NCI-H1105 (cell line): ENCODE data around the gene GIPR.
"Not testable (repeated sequence)": the region's sequence is repeated elsewhere in the genome, so short reads cannot be mapped to it uniquely, and the experiment has no call there.

Source experiments
- DNase-seq: peaks from one replicate; lab custom pipeline; 2025; lab: John Stamatoyannopoulos, UW

The GIPR gene

DNA sequence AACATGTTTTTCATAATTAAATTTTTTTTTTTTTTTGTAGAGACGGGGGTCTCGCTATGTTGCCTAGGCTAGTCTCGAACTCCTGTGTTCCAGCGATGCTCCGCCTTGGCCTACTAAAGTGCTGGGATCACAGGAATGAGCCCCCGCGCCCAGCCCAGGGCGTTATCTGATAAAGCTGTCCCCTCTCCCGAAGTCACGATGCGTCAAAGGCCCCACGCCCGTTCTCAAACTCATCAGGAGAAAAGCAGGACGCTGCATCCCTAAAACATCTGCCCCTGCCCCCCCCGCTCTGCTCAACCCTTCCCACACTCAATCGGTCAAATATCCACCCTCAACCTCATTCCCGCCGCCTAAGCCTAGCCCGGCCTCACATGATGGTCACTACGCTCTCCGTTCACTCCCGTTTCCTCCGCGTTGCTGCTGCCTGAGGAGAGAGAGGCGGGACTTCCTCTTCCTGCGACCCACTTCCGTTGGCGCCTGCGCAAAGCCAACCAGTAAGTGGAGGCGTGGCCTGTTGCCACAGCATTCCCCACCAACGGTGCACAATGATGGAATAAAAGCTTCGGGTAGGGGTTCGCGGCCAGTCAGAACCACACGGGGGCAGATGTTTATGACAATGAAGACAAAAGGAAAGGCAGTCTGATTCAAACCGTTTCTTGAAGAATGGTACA, 23.6 kb downstream of the GIPR start, which contains the start of gene SNRPD2:
SNRPD2 (minus strand) TSS at position 438 of the 671 bp plus-strand sequence; CDS start at position 373, 65 bp downstream.
- peak; percentile 94 for DNase-seq

DNA sequence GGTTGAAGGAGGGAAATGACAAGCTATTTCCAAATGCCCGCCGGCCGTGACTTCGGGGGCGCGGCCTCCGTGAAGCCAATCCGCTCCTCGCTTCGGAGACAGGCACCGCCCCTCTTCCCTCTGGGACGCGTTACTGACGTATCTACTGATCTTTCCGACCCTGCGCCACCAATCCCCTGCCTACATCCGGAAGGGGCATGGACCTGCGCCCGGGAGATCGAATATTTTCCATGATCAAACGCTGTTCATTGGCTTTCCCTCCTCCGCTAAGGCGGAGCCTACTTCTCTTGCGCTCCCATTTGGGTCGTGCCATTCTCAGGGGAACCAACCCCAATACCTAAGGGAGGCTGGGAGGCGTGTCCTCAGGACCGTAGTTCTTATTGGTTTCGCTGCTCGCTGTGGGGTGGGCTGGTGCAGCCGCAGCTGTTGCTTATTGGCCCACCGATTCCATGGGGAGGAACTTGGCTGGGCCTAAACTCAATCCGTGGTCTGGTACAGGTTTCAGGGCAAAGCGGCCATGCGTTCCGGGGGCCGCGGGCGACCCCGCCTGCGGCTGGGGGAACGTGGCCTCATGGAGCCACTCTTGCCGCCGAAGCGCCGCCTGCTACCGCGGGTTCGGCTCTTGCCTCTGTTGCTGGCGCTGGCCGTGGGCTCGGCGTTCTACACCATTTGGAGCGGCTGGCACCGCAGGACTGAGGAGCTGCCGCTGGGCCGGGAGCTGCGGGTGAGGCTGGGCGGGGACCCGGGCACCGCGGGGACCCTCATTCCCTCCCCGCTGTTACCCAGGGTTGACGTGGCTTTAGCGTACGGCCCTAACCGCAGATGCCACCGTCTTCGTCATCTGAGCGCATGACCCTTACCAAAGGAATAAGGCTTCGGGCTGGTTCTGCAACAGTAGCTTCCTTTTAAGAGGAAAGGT, 24.4 kb downstream of the GIPR start, which contains the start of gene QPCTL:
QPCTL (plus strand) TSS at position 480 of the 919 bp plus-strand sequence; CDS start at position 518, 38 bp downstream.
- peak; percentile 100 for DNase-seq

GRCh38 chr19:45693106-45693788, 25.2 kb downstream of the GIPR start:
- peak; percentile 48 for DNase-seq

GRCh38 chr19:45701676-45702075, 33.7 kb downstream of the GIPR start:
- no peak for DNase-seq

GRCh38 chr19:45705115-45705514, 37.1 kb downstream of the GIPR start:
- no peak for DNase-seq

DNA sequence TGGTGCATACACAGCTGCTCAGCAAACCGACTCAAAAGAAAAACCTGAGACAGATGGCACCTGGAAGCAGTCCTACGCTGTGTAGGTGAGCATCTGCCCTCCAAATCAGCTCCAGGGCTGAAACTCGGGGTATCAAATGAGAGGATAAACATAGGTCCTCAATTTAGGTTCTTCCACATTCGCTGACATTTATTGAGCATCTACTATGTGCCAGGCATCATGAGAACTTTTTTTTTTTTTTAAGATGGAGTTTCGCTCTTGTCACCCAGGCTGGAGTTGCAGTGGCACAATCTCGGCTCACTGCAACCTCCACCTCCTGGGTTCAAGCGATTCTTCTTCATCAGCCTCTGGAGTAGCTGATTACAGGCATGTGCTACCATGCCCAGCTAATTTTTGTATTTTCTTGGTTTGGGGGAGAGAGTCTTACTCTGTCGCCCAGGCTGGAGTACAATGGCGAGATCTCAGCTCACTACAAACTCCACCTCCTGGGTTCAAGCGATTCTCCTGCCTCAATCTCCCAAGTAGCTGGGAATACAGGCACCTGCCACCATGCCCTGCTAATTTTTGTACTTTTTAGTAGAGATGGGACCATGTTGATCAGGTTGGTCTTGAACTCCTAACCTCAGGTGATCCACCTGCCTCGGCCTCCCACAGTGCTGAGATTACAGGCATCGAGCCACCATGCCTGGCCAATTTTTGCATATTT, 37.8 kb downstream of the GIPR start:
- no peak for DNase-seq

GRCh38 chr19:45710356-45711130, 42.5 kb downstream of the GIPR start:
- no peak for DNase-seq

DNA sequence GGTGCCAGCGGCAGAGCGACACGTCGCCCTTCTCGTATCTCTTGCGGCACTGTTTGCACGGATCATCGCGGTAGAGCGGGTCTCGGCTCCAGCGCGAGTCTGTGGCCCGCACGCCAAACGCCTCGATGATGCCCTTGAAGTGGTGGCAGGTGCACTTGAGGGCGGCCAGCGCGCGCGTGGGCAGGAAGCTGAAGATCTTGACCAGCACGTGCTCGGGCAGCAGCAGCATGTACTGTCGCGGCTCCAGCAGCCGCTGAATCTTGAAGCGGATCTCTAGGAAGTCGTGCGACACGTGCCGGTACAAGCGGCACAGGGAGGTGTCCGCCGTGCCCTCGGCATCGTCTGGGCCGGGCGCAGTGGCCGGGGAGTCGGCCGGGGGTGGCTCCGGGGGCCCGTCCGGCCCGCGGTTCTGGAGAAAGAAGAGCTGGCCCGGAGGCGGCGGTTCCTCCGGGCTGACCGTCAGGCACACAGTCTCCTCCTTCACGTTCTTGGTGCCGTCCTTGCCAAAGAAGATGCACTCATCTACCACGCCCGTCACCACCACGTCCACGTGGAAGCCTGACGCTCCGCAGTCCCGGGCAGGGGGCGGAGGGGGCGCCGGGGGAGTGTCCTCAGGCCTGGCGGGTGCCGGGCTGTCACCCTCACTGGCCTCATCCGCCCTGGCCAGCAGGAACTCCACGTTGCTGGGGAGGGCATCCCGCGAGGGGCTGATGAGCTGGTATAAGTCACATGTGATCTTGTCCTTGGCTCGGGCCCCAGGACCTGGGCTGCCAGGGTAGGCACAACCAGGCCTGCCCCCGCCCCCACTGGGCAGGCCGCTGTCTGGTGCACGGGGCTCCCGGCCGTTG, 44.1 kb downstream of the GIPR start:
- no peak for DNase-seq

GRCh38 chr19:45712699-45713067, 44.7 kb downstream of the GIPR start:
- DNase-seq, result no peak

- no peak for DNase-seq
Observed at GRCh38 chr19:45713141-45713540, 45.1 kb downstream of the GIPR start.

- DNase-seq, result no peak
Observed at GRCh38 chr19:45715139-45715538, 47.1 kb downstream of the GIPR start.

DNA sequence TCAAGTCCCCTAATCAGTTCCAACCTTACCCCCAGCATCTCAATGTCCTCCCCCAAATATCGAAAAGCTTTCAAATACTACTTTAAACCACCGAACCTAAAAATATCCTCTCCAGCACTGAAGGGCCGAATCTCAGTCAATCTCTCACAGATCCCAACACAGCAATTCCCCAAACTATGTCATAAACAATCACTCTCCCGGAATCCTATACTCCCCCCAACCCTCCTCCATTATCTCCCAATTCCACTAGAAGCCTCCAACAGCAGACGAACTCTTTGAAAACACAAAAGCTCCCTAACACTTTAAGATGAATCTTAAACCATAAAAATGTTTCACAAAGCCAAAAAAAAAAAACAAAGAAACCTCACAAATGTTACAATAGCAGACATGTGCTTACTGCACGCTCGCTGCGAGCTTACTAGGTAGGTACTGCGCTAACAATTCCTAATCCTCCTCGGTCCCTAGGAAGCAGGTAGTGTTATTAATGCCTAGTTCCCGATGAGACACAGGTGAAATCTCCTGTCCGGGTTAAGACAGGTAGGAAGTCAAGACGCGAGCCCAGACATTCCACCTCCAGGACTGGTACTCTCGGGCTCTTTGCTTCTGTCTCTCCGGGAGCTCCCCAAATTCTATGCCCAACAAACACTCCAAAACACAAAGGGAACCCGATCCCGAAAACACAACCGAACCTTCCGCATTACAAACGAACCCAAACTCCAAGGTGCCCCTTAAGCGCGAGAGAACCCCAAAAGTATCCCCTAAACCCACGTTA, 48.5 kb downstream of the GIPR start:
- DNase-seq, result peak; percentile 2

GRCh38 chr19:45717131-45717982, 49.3 kb downstream of the GIPR start:
- DNase-seq, result peak; percentile 100

DNA sequence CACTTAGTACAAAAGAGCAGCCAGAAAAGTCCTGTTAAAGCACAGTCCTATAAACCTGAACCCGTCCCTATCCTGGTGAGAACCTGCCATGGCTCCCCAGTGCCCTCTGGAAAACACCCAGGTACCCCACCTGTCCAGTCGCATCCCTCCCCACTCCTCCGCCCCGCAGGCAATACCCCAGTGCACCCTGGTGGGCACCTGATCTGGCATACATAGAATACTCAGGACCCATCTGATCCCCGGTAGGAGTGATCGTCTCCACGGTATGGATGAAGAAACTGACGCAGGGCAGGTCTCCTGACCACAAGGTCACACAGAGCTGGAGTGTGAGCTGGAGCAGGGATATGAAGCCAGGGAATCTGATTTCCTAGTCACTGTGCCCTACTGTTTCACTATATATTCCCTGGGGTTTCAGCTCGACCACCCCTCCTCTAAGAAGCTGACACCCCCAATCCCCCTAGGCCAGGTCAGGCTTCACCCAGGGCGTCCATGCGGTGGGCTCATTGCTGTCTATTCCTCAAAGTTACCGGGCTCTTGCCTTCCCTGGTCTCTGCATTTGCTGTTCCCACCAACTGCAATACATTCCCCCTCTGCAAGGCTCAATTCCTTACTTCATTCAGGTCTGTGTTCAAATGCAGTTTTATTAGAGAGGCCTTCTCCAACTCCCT, 50.1 kb downstream of the GIPR start:
- DNase-seq, result no peak

GRCh38 chr19:45720065-45720464, 52.0 kb downstream of the GIPR start:
- not testable (repeated sequence) for DNase-seq

GRCh38 chr19:45728683-45729082, 60.7 kb downstream of the GIPR start:
- DNase-seq, result not testable (repeated sequence)

DNA sequence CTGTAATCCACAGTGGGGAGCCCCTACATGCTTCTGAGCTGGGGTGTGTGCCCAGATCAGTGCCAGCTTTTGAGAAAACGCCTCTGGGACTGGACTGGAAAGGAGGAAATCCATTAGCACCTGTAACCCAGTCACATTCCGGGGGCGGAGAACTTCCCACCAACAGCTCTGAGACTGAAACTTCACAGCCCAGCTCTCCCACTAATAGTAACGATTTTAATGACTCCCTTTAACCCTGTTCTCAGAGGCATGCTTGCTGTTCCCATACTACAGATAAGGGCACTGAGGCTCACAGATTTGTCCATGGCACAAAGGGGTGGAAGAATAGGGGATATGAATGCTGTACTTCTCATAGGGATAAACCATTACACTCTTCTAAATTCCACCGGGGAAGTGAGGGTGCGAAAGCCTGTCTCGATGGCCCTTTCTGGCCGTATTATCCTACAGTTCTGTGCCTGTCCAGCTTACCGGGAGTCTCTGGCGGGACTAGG, 61.8 kb downstream of the GIPR start:
- no peak for DNase-seq
